ENCODE results near the gene KCNQ1.

- TF ChIP-seq CTCF (IDR thresholded peaks at IDR 0.05): no peak
- no peak for TF ChIP-seq POLR2A (IDR thresholded peaks at IDR 0.05)
Measured at GRCh38 chr11:2554338-2555207, 109.8 kb downstream of the KCNQ1 start.

Data from body of pancreas (tissue), 4 donors.